NCI-H1417 (cell line): ENCODE results near the gene MAML2.

ENCODE experiments used
- DNase-seq, 3 experiments: peaks; one replicate each; lab custom pipeline; 2025; lab: John Stamatoyannopoulos, UW

The MAML2 gene

DNA sequence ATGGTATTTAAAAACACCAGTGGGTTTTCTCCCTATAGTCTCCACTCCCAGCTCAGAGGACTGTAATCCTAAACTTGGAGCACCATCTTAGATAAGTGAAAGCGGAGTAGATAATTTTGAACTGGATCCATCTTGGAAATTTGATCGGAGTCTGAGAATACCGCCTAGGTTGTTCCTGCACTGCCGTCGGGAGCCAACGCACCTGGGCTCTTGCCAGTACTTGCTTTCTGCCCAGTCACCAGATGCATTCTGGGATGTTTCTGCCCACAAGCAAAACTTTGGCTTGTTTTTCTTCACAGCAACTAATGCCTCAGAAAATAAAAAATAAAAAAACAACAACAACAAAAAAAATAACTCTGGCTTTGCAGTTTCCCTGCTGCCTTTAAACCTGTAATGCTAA, 306.1 kb downstream of the MAML2 start:
- no peak for DNase-seq

GRCh38 chr11:96035740-96036078, 307.3 kb downstream of the MAML2 start:
- no peak for DNase-seq

- DNase-seq = no peak
Measured at GRCh38 chr11:96035031-96035739, 307.8 kb downstream of the MAML2 start.

GRCh38 chr11:96033599-96033998, 309.4 kb downstream of the MAML2 start:
- no peak for DNase-seq

DNA sequence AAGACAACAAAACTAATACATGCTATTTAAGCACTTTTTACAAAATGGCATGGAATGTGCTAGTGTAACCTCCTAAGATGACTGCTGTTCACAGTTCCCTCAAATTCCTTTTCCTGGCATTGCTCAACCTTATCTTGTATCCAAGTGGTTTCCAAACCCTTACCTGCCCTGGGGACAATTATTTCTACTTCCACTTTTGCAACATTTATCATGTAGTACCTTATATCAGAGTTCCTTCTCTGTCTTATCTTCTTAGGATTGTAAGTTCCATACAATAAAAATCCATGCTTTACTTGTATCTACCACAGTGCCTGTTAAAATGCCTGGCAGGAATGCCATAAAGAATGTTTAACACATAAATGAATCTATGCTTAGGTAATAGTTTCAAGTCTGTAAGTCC, 309.9 kb downstream of the MAML2 start:
- no peak for DNase-seq

GRCh38 chr11:96028746-96029145, 314.2 kb downstream of the MAML2 start:
- peak in 1 of 3 experiments; percentile 16 for DNase-seq

- no peak for DNase-seq
Measured at GRCh38 chr11:96027021-96027420, 316.0 kb downstream of the MAML2 start.

- DNase-seq = no peak
Measured at GRCh38 chr11:96026310-96026709, 316.7 kb downstream of the MAML2 start.

- no peak for DNase-seq
Measured at GRCh38 chr11:96024666-96025065, 318.3 kb downstream of the MAML2 start.

- DNase-seq = no peak
Measured at GRCh38 chr11:96023275-96023674, 319.7 kb downstream of the MAML2 start.

DNA sequence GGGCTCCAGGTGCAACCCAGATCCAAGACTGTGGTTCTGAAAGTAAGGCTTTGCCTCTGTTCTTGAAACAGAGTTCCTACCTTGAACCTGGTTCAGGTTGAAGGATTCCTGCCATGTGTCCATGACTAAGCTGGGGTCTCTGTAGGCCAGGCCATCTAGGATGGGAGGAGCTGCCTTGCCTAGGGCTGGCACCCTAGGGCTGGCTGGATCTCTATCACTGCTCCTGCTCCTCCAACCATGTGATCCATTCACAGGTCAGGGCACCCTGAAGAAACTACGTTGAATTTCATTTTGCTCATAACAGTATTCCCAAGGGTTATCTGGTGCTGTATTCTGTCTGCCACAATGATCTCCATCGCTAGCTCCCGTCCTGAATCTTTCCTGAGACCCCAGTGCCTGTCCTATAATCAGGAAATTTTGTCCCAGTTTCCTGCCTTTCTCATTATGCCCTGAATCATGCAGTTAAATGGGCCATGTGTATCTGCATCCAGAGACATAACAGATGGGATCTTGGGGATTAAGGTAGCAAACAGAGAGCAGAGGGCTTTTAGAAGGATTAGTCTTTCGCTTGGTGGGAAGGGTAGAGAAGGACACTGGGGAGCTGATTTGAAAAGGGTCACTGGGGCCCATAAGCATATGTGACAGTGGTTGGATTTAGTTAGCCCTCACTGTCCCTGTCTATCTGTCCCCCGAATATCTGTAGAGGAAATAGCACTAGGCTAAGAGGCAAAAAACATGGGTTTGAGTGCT, 320.9 kb downstream of the MAML2 start:
- no peak for DNase-seq

DNA sequence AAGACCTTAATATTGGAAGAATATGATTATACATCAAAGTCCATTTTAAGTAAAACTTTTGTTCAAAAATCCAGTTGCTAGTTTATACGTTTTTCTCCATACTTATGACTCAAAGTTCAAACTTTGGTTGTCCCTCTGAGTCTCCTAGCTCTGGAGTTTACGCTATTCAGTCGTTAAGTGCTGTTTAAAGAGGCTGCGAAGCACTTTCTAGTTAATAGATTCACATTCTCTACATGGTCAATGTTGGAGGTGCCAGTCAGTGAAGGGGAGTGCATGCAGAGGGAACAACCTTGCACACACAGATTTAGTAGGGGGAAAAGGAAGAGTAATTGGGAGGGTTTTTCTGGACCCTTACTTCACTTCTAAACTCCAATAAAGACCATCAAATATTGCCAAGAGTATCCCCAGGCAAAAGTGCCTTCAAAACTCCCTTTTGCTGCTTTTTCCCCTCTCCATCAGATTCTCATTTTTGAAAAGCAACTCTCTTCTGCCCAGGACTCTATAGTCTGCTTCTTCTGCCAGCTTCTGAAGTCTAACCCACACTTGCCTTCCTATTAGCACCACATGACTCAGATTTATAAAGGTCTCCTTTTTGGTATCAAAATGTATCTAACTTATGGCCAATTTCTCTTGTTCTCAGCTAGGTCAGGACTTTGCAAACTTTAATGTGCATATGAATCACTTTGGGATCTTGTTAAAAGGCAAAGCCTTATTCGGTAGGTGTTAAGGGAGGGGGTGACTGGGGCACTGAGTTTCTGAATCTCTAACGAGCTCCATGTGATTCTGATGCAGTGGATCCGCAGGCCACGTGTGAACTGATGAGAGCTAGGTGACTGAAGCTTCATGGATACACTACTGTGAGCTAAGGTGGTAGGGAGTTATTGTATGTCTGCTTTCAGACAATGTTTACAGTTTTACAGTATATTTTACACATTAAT, 322.9 kb downstream of the MAML2 start:
- no peak for DNase-seq

DNA sequence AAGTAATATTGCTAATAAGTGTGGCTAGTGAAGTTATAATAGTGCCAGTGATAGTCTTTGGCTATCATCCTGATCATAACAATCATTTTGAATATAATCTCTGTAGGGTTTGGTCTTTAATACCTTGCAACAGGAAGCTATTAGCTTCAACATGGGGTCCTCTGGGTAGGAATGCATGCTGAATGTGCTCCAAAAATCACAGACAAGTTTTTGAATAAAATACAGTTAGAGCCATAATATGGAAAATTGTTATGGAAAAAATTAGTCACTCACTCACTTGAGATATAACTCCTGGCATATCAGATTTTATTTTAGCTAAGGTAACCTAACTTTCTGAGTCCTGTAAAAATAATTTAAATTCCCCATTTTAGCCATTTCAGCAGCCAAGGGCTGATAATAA, 323.7 kb downstream of the MAML2 start:
- no peak for DNase-seq

- DNase-seq = no peak
Measured at GRCh38 chr11:96017856-96018255, 325.1 kb downstream of the MAML2 start.

GRCh38 chr11:96016978-96017502, 326.0 kb downstream of the MAML2 start:
- no peak for DNase-seq

- DNase-seq = no peak
Measured at GRCh38 chr11:96015906-96016565, 327.0 kb downstream of the MAML2 start.

GRCh38 chr11:96014217-96014616, 328.8 kb downstream of the MAML2 start:
- peak in 2 of 3 experiments; percentile 22 to 64 for DNase-seq

- peak in 1 of 3 experiments; percentile 26 for DNase-seq
Measured at GRCh38 chr11:96013461-96014213, 329.4 kb downstream of the MAML2 start.

DNA sequence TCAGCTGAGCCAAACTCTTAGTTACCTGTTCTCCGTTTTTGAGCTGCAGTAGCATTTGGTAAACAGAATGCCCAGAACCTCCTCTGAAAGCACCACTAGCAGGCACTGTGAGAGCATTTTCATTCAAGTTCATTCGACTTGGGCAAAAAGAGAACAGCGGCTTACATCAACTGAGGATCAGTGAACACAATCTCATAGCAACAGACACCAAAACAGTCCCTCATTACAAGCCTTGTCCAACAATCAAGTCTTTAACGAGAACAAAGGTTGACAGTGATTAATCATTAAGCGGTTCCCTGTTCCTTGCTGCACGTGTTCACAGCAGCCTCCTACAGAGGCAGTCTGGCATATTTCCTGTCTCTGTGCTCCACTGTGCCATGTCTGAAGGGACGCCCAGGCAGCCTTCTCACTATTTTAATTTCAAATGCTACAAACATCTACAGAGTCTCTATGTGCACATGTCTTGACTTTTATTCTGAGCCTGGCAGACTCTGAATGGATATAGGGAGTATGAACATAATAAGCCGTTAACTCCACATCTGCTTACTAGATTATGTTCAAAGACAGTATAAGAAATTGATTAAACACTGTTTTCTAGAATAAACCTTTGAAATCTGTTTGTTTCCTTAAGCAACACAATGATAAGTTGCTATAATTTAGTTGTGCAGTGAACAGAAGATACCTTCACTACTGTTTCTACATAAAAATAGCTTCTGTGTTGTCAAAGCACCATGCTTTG, 330.7 kb downstream of the MAML2 start:
- DNase-seq = peak in 2 of 3 experiments; percentile 79 to 98

- DNase-seq = no peak
Measured at GRCh38 chr11:96010683-96011082, 332.3 kb downstream of the MAML2 start.
